ENCODE measurements around the gene FOXK2. TPM values are rescaled to one million over a fixed set of nuclear protein-coding genes. Genes with fewer than 3 reads are reported as not detected.
A peak's percentile ranks its signal among the peaks of the same experiment; 100 is the strongest.

The FOXK2 gene
- total and polyA plus RNA-seq, 8 donors: 17.7 to 27.9 (median 19.8) TPM

DNA sequence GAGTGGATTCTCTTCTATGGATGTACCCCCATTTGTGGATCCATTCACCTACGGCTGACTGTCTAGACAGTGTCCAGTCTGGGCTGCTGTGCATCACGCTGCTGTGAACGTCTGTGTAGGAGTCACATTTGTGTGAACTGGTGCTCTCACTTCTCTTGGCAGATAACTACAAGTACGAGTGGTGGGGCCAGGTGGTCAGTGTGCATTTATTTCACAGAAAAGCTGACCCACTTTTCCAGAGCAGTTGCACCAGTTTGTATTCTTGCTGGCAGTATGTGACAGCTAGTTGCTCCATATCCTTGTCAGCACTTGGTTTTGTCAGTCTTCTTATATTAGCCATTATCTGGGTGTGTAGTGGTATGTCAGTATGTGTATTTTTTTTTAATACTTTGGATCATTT is 28.4 kb downstream of the FOXK2 start:
- H3K27me3 ChIP-seq: no peaks in the 10 kb centered on the region
- WGBS, 2 donors: 83 to 86% methylated on average over 4 of the region's 4 CpGs
- TF ChIP-seq, protein P1, sequence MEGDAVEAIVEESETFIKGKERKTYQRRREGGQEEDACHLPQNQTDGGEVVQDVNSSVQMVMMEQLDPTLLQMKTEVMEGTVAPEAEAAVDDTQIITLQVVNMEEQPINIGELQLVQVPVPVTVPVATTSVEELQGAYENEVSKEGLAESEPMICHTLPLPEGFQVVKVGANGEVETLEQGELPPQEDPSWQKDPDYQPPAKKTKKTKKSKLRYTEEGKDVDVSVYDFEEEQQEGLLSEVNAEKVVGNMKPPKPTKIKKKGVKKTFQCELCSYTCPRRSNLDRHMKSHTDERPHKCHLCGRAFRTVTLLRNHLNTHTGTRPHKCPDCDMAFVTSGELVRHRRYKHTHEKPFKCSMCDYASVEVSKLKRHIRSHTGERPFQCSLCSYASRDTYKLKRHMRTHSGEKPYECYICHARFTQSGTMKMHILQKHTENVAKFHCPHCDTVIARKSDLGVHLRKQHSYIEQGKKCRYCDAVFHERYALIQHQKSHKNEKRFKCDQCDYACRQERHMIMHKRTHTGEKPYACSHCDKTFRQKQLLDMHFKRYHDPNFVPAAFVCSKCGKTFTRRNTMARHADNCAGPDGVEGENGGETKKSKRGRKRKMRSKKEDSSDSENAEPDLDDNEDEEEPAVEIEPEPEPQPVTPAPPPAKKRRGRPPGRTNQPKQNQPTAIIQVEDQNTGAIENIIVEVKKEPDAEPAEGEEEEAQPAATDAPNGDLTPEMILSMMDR (IDR thresholded peaks at IDR 0.05): no peak
- H3K4me1 ChIP-seq: peaks cover 0 to 25% (median 0%) of the 10 kb centered on the region in 3 donors
- ATAC-seq (no peak), FAIRE-seq (no peak), DNase-seq (peak in 1 of 6 donors; percentile 7)
- no peaks in the 10 kb centered on the region for H3K9me3 ChIP-seq
- H3K27ac ChIP-seq: no peak overlapping the region
- no peak overlapping the region for H3K4me3 ChIP-seq
- intact Hi-C loops (cut with DNase I): no loop called here
- no peaks in the 10 kb centered on the region for H3K36me3 ChIP-seq

DNA sequence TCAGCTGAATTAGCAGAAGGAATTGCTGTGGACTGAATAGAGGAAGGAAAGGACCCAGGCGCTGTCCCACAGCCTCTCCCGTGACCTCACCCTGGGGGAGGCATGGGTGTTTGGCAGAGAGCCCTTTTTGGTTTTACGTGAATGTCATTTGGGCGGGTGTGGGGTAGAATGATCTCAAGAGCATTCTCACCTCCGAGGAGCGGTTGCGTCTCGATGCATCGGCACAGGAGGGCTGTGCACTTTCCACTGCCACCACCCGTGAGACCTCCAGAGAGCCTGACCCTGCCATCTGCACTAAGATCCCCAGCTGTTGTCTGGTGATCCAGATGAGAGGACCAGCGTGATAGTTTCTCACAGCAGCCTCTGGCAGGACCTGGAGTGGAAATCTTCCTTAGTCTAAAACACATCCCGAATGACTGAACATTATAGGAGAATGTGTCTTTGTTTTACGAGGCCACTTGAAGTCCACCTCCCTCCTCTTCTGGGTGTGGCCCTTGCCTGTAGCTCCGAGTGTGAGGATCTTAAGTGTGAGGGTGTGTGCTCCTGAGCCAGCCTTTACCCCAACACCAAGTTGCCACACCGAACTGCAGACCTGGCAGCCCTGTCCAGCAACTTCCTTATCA is 29.3 kb downstream of the FOXK2 start:
- WGBS, 2 donors: 36% methylated on average over 15 of the region's 15 CpGs
- intact Hi-C loops (cut with DNase I): no loop called here
- no peaks in the 10 kb centered on the region for H3K27me3 ChIP-seq
- H3K9me3 ChIP-seq: no peaks in the 10 kb centered on the region
- H3K4me1 ChIP-seq: peaks cover 0 to 33% (median 0%) of the 10 kb centered on the region in 3 donors
- TF ChIP-seq, protein P1 (IDR thresholded peaks at IDR 0.05): no peak
- H3K4me3 ChIP-seq: no peak overlapping the region
- peak in 2 of 6 donors; percentile 20 to 38 for DNase-seq
- peak in 2 of 4 donors; percentile 19 to 23 for ATAC-seq
- H3K36me3 ChIP-seq: no peaks in the 10 kb centered on the region
- no peak for FAIRE-seq
- no peak overlapping the region for H3K27ac ChIP-seq

DNA sequence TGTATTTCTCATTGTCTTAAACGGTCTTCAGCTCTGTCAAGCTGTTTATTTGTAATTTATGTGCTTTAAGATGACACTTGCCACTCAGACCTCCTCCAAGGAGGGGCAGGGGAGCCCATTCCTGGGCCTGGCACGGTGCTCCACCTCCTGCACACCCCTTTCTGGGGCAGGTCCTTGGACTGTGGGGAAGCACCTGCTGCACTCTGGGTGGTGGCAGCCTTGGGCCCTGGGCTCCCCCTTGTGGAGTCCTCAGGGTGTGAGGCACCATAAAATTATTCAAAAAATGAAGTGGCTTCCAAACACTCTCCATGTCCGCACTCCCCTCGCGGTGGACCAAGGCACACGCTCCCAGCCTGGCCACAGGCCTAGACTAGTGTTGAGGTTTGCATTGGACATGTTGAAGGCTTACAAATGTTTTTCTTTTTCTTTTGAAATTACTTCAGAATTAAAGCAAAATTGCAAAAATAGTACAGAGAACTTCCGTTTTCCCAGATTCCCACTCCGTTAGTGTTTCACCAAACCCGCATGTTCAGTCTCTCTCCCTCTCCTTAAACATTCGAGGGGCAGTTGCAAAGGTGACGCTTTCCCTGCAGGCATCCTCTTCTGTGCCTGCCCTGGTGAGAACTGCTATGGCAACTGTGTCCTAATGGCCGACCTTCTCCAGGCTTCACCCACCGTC is 32.4 kb downstream of the FOXK2 start:
- DNase-seq (peak; percentile 64 to 91 (median 76)), ATAC-seq (peak; percentile 77 to 88 (median 87)), FAIRE-seq (no peak)
- TF ChIP-seq, protein P1 (IDR thresholded peaks at IDR 0.05): peak; percentile 15 to 84 (median 55)
- Histone ChIP-seq H3K4me1 (peaks cover 0 to 38% (median 4%) of the 10 kb centered on the region in 3 donors), H3K27ac (peak overlapping the region in 1 of 4 donors; percentile 50), H3K4me3 (no peak overlapping the region), H3K27me3 (no peaks in the 10 kb centered on the region), H3K36me3 (no peaks in the 10 kb centered on the region), H3K9me3 (no peaks in the 10 kb centered on the region)
- intact Hi-C loops (cut with DNase I): loop anchor here in 2 of 3 donors (5.0 to 10.0 kb wide), 2 partner anchors 197 to 200 kb away; partner anchors contain the start of gene TEX19 (in 1 of the 2)
- 31 to 34% methylated on average over 13 of the region's 13 CpGs for WGBS, 2 donors

DNA sequence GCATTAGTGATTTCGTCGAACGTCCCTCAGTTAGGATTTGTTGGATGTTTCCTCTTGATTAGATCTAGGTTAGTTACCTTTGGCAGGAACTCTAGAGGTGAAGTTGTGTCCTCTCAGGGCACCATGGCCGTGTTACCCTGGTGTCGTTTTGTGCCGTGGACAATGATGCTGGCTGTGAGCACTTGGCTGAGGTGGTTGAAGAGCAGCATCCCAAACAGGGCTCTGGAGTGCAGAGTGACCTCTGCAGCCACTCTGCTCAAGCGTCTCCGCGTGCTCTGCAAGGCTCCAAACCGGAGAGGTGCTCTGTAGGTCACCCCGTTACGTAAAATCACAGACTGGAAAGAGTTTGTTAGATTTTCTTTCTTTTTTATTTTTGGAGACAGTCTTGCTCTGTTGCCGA is 33.0 kb downstream of the FOXK2 start:
- intact Hi-C loops (cut with DNase I): loop anchor here in 2 of 3 donors (5.0 to 10.0 kb wide), 2 partner anchors 198 to 200 kb away; partner anchors contain the start of gene TEX19 (in 1 of the 2)
- Histone ChIP-seq H3K4me3 (no peak overlapping the region), H3K9me3 (no peaks in the 10 kb centered on the region), H3K36me3 (no peaks in the 10 kb centered on the region), H3K4me1 (peaks cover 0 to 38% (median 4%) of the 10 kb centered on the region in 3 donors), H3K27ac (peak overlapping the region in 1 of 4 donors; percentile 50), H3K27me3 (no peaks in the 10 kb centered on the region)
- DNase-seq (peak in 1 of 6 donors; percentile 11), ATAC-seq (no peak), FAIRE-seq (no peak)
- WGBS, 2 donors: 78 to 80% methylated on average over 13 of the region's 13 CpGs
- TF ChIP-seq, protein P1 (IDR thresholded peaks at IDR 0.05): no peak
